Measurements from ENCODE around the gene AUNIP.

GRCh38 chr1:25869909-25870606 lies 10.8 kb upstream of the AUNIP start:
- TF ChIP-seq CTCF (conservative IDR thresholded peaks at IDR 0.05; ENCODE audit: low read depth, low read length) (no peak), EZH2phosphoT487 (IDR thresholded peaks at IDR 0.05; ENCODE audit: borderline replicate concordance, low read length) (no peak)
